Naive thymus-derived CD4-positive, alpha-beta T cell (primary cell): ENCODE measurements around the gene SNRNP25. TPM values are rescaled to one million over a fixed set of nuclear protein-coding genes. Genes with fewer than 3 reads are reported as not detected.
"Not testable (repeated sequence)": the region's sequence is repeated elsewhere in the genome, so short reads cannot be mapped to it uniquely, and the experiment has no call there.

Experiments
- ATAC-seq: fragments of 150-1000 bp; cut with Tn5 transposase; 2 replicates; pipeline ENCODE4 v1.10.0; 2021; ENCODE audit warnings: mild to moderate bottlenecking, moderate library complexity
- CTCF ChIA-PET: fragments of 350-600 bp; sonication (Branson Sonifier 250); formaldehyde crosslinking; loops from one replicate; lab custom pipeline; 2021; ENCODE audit warnings: antibody characterized with exemption; lab: Charles Lee
- POLR2A ChIA-PET: fragments of 350-600 bp; sonication (Branson Sonifier 250); formaldehyde crosslinking; loops from one replicate; lab custom pipeline; 2021; ENCODE audit warnings: antibody characterized with exemption, inconsistent platforms; lab: Charles Lee
- DNase-seq, 9 donors: peaks; one replicate each; pipeline versions ENCODE4 v3.0.0 to v3.0.0-alpha.2; 2020 to 2022; ENCODE audit warnings: mixed read lengths in 1 of 9
- H3K27ac ChIP-seq: one replicate; pipeline ENCODE4 v1.7.0; 2013; ENCODE audit warnings: mild to moderate bottlenecking, low read depth, low read length, moderate library complexity
- H3K27me3 ChIP-seq, 2 donors: one replicate each; pipeline ENCODE4 v1.7.0; 2013; ENCODE audit warnings: low read length in 2 of 2, mild to moderate bottlenecking in 2 of 2, moderate library complexity in 2 of 2; ENCODE audit not compliant: control insufficient read depth in 2 of 2, insufficient read depth in 2 of 2
- H3K36me3 ChIP-seq, 3 experiments: 1 replicate in 2 of 3; 2 replicates in 1 of 3; pipeline ENCODE4 v1.7.0; 2013; ENCODE audit warnings: low read length in 3 of 3, mild to moderate bottlenecking in 3 of 3, moderate library complexity in 1 of 3; ENCODE audit not compliant: insufficient read depth in 3 of 3, control insufficient read depth in 2 of 3
- H3K4me1 ChIP-seq, 2 donors: one replicate each; pipeline ENCODE4 v1.7.0; 2013; ENCODE audit warnings: low read length in 2 of 2, mild to moderate bottlenecking in 2 of 2, moderate library complexity in 1 of 2; ENCODE audit not compliant: control insufficient read depth in 2 of 2, insufficient read depth in 2 of 2
- H3K4me3 ChIP-seq: 2 replicates; pipeline ENCODE4 v1.7.0; 2013; ENCODE audit warnings: mild to moderate bottlenecking, low read length
- H3K9me3 ChIP-seq, 3 experiments: 1 replicate in 2 of 3; 2 replicates in 1 of 3; pipeline ENCODE4 v1.7.0; 2013; ENCODE audit warnings: low read length in 3 of 3; ENCODE audit not compliant: control insufficient read depth in 2 of 3
- H3K27ac Mint-ChIP-seq, 9 donors: one replicate each; pipeline ENCODE4 v1.8.0; 2020 to 2022; ENCODE audit warnings: mixed read lengths in 9 of 9, mild to moderate bottlenecking in 8 of 9, moderate library complexity in 5 of 9, inconsistent platforms in 2 of 9
- H3K27me3 Mint-ChIP-seq, 5 donors: one replicate each; pipeline ENCODE4 v1.8.0; 2021 to 2022; ENCODE audit warnings: mixed read lengths in 5 of 5, mild to moderate bottlenecking in 1 of 5
- H3K36me3 Mint-ChIP-seq, 5 donors: one replicate each; pipeline ENCODE4 v1.8.0; 2020 to 2022; ENCODE audit warnings: mixed read lengths in 5 of 5, mild to moderate bottlenecking in 3 of 5, inconsistent platforms in 1 of 5
- H3K4me1 Mint-ChIP-seq, 7 donors: one replicate each; pipeline ENCODE4 v1.8.0; 2020 to 2022; ENCODE audit warnings: mixed read lengths in 7 of 7, mild to moderate bottlenecking in 3 of 7, inconsistent platforms in 1 of 7
- H3K4me3 Mint-ChIP-seq, 10 donors: one replicate each; pipeline ENCODE4 v1.8.0; 2020 to 2022; ENCODE audit warnings: mild to moderate bottlenecking in 10 of 10, mixed read lengths in 10 of 10, moderate library complexity in 6 of 10, inconsistent platforms in 2 of 10
- H3K9me3 Mint-ChIP-seq, 11 donors: one replicate each; pipeline ENCODE4 v1.8.0; 2020 to 2022; ENCODE audit warnings: mixed read lengths in 11 of 11, mild to moderate bottlenecking in 4 of 11, inconsistent platforms in 1 of 11, moderate library complexity in 1 of 11
- intact Hi-C, 2 donors: fragments of 100-400 bp; cut with micrococcal nuclease; formaldehyde crosslinking; loops; one replicate each; pipeline ENCODE4 v1.15.1; 2023
- polyA plus RNA-seq, 2 donors: library from polyadenylated mRNA; unstranded; fragments of 300-500 nt; fragmentation: Illumina TruSeq; gene quantifications; one replicate each; pipeline ENCODE4 v1.2.3, GENCODE V29; 2021
- total RNA-seq, 6 experiments: library from RNA in 5 of 6; stranded (reverse) in 5 of 6; gene quantifications; 1 replicate in 5 of 6; 2 replicates in 1 of 6; pipeline ENCODE4 v1.2.3 and lab custom pipeline; 2021 to 2026

The SNRNP25 gene
- total and polyA plus RNA-seq, 7 experiments from 2014 or later: 9.8 to 57.4 (median 12.3) TPM

- POLR2A ChIA-PET: no interaction called here
- Histone ChIP-seq H3K9me3 (no peaks in the 10 kb centered on the region), H3K27me3 (no peaks in the 10 kb centered on the region), H3K27ac (no peak overlapping the region), H3K36me3 (peaks cover 0 to 39% (median 0%) of the 10 kb centered on the region in 3 experiments), H3K4me1 (peaks cover 13 to 22% of the 10 kb centered on the region in 2 donors), H3K4me3 (no peak overlapping the region)
- Mint-ChIP-seq H3K4me3 (no peak overlapping the region), H3K36me3 (peaks cover 0 to 44% (median 21%) of the 10 kb centered on the region in 5 donors), H3K4me1 (peaks cover 25 to 52% (median 39%) of the 10 kb centered on the region in 7 donors), H3K27ac (peak overlapping the region in 3 of 9 donors; percentile 18 to 69 (median 27)), H3K27me3 (no peaks in the 10 kb centered on the region), H3K9me3 (no peaks in the 10 kb centered on the region)
- intact Hi-C loops: no loop called here
- CTCF ChIA-PET: no interaction called here
- DNase-seq (no peak), ATAC-seq (no peak)
Observed at GRCh38 chr16:42069-42457, 11.6 kb upstream of the SNRNP25 start.

GRCh38 chr16:42691-43090 lies 10.9 kb upstream of the SNRNP25 start:
- Histone ChIP-seq H3K4me3 (no peak overlapping the region), H3K27ac (no peak overlapping the region), H3K4me1 (peaks cover 13 to 22% of the 10 kb centered on the region in 2 donors), H3K9me3 (no peaks in the 10 kb centered on the region), H3K27me3 (no peaks in the 10 kb centered on the region), H3K36me3 (peaks cover 0 to 43% (median 0%) of the 10 kb centered on the region in 3 experiments)
- peaks cover 27 to 48% (median 41%) of the 10 kb centered on the region in 7 donors for H3K4me1 Mint-ChIP-seq
- peaks cover 0 to 48% (median 24%) of the 10 kb centered on the region in 5 donors for H3K36me3 Mint-ChIP-seq
- DNase-seq (no peak), ATAC-seq (no peak)
- H3K9me3 Mint-ChIP-seq: no peaks in the 10 kb centered on the region
- H3K27ac Mint-ChIP-seq: peak overlapping the region in 3 of 9 donors; percentile 9 to 69 (median 33)
- no peak overlapping the region for H3K4me3 Mint-ChIP-seq
- intact Hi-C loops: no loop called here
- no peaks in the 10 kb centered on the region for H3K27me3 Mint-ChIP-seq
- ChIA-PET CTCF (no interaction called here), POLR2A (no interaction called here)

GRCh38 chr16:43294-43693 lies 10.3 kb upstream of the SNRNP25 start:
- no peak for DNase-seq
- ChIA-PET CTCF (no interaction called here), POLR2A (interaction anchor here (0.6 kb wide), 1 partner anchor 64 kb away, joined by 5 read pairs; no protein-coding TSS in a partner anchor)
- H3K36me3 ChIP-seq: peaks cover 0 to 46% (median 0%) of the 10 kb centered on the region in 3 experiments
- H3K27me3 Mint-ChIP-seq: no peaks in the 10 kb centered on the region
- H3K4me3 ChIP-seq: no peak overlapping the region
- peaks cover 0 to 51% (median 24%) of the 10 kb centered on the region in 5 donors for H3K36me3 Mint-ChIP-seq
- no peaks in the 10 kb centered on the region for H3K27me3 ChIP-seq
- peaks cover 23 to 45% (median 39%) of the 10 kb centered on the region in 7 donors for H3K4me1 Mint-ChIP-seq
- no peak overlapping the region for H3K4me3 Mint-ChIP-seq
- ATAC-seq: no peak
- H3K9me3 Mint-ChIP-seq: no peaks in the 10 kb centered on the region
- peaks cover 12 to 21% of the 10 kb centered on the region in 2 donors for H3K4me1 ChIP-seq
- H3K27ac Mint-ChIP-seq: no peak overlapping the region
- intact Hi-C loops: no loop called here
- H3K9me3 ChIP-seq: no peaks in the 10 kb centered on the region
- H3K27ac ChIP-seq: no peak overlapping the region

- Mint-ChIP-seq H3K4me1 (peaks cover 15 to 32% (median 25%) of the 10 kb centered on the region in 7 donors), H3K27ac (peak overlapping the region in 1 of 9 donors; percentile 55), H3K36me3 (peaks cover 0 to 52% (median 24%) of the 10 kb centered on the region in 5 donors), H3K9me3 (no peaks in the 10 kb centered on the region), H3K27me3 (no peaks in the 10 kb centered on the region), H3K4me3 (no peak overlapping the region)
- no peak overlapping the region for H3K4me3 ChIP-seq
- H3K4me1 ChIP-seq: peaks cover 0 to 9% of the 10 kb centered on the region in 2 donors
- ATAC-seq (no peak), DNase-seq (no peak)
- no peaks in the 10 kb centered on the region for H3K27me3 ChIP-seq
- no peak overlapping the region for H3K27ac ChIP-seq
- peaks cover 0 to 46% (median 0%) of the 10 kb centered on the region in 3 experiments for H3K36me3 ChIP-seq
- POLR2A ChIA-PET: no interaction called here
- no peaks in the 10 kb centered on the region for H3K9me3 ChIP-seq
- CTCF ChIA-PET: no interaction called here
- intact Hi-C loops: no loop called here
Observed at GRCh38 chr16:44655-45054, 9.0 kb upstream of the SNRNP25 start.

GRCh38 chr16:45454-45853 lies 8.2 kb upstream of the SNRNP25 start:
- Mint-ChIP-seq H3K36me3 (peaks cover 0 to 52% (median 28%) of the 10 kb centered on the region in 5 donors), H3K9me3 (no peaks in the 10 kb centered on the region), H3K4me1 (peaks cover 18 to 35% (median 29%) of the 10 kb centered on the region in 7 donors), H3K4me3 (no peak overlapping the region), H3K27ac (no peak overlapping the region), H3K27me3 (no peaks in the 10 kb centered on the region)
- DNase-seq (no peak), ATAC-seq (no peak)
- ChIA-PET POLR2A (no interaction called here), CTCF (interaction anchor here (0.6 kb wide), 1 partner anchor 425 kb away, joined by 3 read pairs; no protein-coding TSS in a partner anchor)
- Histone ChIP-seq H3K9me3 (no peaks in the 10 kb centered on the region), H3K4me1 (peaks cover 0 to 9% of the 10 kb centered on the region in 2 donors), H3K4me3 (no peak overlapping the region), H3K36me3 (peaks cover 0 to 51% (median 2%) of the 10 kb centered on the region in 3 experiments), H3K27ac (no peak overlapping the region), H3K27me3 (no peaks in the 10 kb centered on the region)
- intact Hi-C loops: no loop called here

GRCh38 chr16:46510-46909 lies 7.1 kb upstream of the SNRNP25 start:
- H3K27ac ChIP-seq, ATAC-seq, intact Hi-C loops, H3K4me3 ChIP-seq, H3K27me3 ChIP-seq, DNase-seq, H3K27ac Mint-ChIP-seq, H3K4me3 Mint-ChIP-seq, POLR2A ChIA-PET, H3K9me3 Mint-ChIP-seq, H3K27me3 Mint-ChIP-seq, H3K9me3 ChIP-seq: not testable (repeated sequence)
- CTCF ChIA-PET: interaction anchor here (0.9 kb wide), 1 partner anchor 19 kb away, joined by 3 read pairs; no protein-coding TSS in a partner anchor
- Mint-ChIP-seq H3K36me3 (peaks cover 0 to 62% (median 30%) of the 10 kb centered on the region in 5 donors), H3K4me1 (peaks cover 26 to 41% (median 37%) of the 10 kb centered on the region in 7 donors)
- H3K36me3 ChIP-seq: peaks cover 0 to 58% (median 5%) of the 10 kb centered on the region in 3 experiments
- peaks cover 0 to 17% of the 10 kb centered on the region in 2 donors for H3K4me1 ChIP-seq

- no peaks in the 10 kb centered on the region for H3K27me3 Mint-ChIP-seq
- intact Hi-C loops: no loop called here
Observed at GRCh38 chr16:47234-47633, 6.4 kb upstream of the SNRNP25 start.

More at GRCh38 chr16:47234-47633, 6.4 kb upstream of the SNRNP25 start:
- Histone ChIP-seq H3K27me3 (no peaks in the 10 kb centered on the region), H3K36me3 (peaks cover 0 to 53% (median 5%) of the 10 kb centered on the region in 3 experiments), H3K27ac (no peak overlapping the region), H3K4me3 (no peak overlapping the region), H3K4me1 (peaks cover 5 to 14% of the 10 kb centered on the region in 2 donors), H3K9me3 (no peaks in the 10 kb centered on the region)
- H3K4me3 Mint-ChIP-seq: no peak overlapping the region
- DNase-seq (no peak), ATAC-seq (no peak)
- H3K27ac Mint-ChIP-seq: peak overlapping the region in 1 of 9 donors; percentile 36
- POLR2A ChIA-PET: no interaction called here
- H3K9me3 Mint-ChIP-seq: no peaks in the 10 kb centered on the region
- peaks cover 22 to 42% (median 36%) of the 10 kb centered on the region in 7 donors for H3K4me1 Mint-ChIP-seq
- CTCF ChIA-PET: interaction anchor here (0.9 kb wide), 1 partner anchor 18 kb away, joined by 3 read pairs; no protein-coding TSS in a partner anchor
- H3K36me3 Mint-ChIP-seq: peaks cover 0 to 57% (median 25%) of the 10 kb centered on the region in 5 donors
